Measurements from ENCODE around the gene NAPB.

NAPB gene

GRCh38 chr20:23404196-23404595, 17.1 kb downstream of the NAPB start:
- no peak for DNase-seq (ENCODE audit: low spot score)

DNA sequence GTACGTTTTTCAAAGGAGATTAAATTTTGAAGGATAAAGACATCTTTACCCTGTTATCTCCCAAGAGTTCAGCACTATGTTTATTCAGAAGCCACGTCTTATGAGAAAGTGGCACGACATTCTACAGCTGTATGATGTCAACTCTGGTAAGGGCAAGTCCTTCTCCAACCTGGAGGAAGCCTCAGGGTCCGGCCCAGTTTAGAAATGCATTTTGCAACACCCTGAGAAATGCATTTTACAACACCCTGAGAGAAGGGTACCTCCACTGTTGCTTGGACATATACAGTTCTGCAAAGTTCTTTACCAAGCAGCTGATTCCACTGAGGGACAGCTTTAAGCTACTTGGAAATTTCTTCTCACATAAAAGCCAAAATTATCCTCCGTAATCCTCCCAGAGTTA, 17.5 kb downstream of the NAPB start:
- no peak for DNase-seq (ENCODE audit: low spot score)

GRCh38 chr20:23401051-23401450, 20.2 kb downstream of the NAPB start:
- no peak for DNase-seq (ENCODE audit: low spot score)

DNA sequence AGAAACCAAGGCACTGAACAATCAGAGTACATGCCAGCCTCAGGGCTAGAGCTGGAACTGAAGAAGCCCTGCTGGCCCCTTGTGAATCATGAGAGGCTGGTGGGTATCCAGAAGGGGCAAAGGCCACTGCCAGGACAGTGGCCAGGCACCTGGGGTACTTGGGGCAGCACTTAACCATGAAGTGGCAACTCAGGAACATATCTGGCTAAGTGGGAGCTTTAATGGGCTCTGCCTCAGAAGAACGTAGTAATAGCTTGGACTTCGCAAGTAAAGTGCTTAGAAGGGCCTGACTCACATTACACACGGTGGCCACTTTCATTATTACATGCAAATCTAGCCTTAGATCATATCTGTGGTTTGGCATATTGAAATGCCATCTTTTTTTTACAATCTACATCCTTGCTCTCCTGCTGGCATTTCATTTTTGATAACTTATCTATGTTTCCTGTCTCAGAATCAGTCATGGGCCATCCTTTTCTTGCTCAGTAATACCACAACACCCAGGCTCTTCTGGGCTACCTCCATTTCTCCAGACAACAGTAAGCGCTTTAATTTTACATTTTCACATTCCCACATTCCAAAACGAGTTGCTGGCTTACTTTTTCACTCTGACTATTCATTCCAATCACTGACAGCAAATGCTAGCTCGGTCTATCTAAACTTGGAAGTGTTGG, 21.6 kb downstream of the NAPB start:
- no peak for DNase-seq (ENCODE audit: low spot score)

- DNase-seq (ENCODE audit: low spot score) = no peak
These were observed 23.3 kb downstream of the NAPB start for GRCh38 chr20:23397961-23398360.

GRCh38 chr20:23396950-23397627, 24.2 kb downstream of the NAPB start:
- DNase-seq (ENCODE audit: low spot score) = no peak

DNA sequence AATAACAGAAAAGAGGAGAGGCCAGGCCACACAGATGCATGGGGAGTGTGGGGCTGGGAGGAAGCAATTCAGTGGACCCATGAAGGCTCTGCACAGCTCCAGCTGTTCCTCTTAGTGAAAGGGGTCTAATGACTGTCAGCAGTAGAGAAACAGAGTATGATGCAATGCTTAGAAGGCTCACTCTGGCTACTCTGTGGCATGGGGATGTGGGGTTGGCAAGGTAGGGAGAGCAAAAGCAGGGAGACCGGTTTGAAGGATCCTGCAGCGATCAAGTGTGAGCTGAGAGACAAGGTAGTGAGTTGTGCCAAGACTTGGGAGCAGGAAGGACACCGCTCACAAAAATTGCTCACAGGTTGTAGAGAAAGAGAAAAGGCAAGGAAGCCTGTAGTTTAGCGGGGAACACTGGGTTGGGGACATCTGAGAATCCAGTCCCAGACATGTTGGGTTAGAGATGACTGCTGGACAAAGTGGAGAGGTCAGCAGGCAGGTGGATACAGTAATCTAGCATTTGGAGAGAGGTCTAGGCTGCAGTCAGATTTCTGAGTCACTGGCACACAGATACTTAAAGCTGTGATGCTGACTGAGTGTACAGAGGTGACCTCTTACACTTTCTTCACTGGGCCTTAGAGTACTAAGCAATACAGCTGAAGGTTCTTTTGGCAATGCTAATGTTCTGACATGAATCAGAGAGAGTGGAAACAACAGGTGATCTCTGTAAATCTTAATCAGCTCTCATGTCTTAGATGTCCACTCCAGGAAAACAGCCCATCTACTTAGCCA, 27.1 kb downstream of the NAPB start:
- DNase-seq (ENCODE audit: low spot score) = no peak

- no peak for DNase-seq (ENCODE audit: low spot score)
These were observed 29.5 kb downstream of the NAPB start for GRCh38 chr20:23391707-23392310.

DNA sequence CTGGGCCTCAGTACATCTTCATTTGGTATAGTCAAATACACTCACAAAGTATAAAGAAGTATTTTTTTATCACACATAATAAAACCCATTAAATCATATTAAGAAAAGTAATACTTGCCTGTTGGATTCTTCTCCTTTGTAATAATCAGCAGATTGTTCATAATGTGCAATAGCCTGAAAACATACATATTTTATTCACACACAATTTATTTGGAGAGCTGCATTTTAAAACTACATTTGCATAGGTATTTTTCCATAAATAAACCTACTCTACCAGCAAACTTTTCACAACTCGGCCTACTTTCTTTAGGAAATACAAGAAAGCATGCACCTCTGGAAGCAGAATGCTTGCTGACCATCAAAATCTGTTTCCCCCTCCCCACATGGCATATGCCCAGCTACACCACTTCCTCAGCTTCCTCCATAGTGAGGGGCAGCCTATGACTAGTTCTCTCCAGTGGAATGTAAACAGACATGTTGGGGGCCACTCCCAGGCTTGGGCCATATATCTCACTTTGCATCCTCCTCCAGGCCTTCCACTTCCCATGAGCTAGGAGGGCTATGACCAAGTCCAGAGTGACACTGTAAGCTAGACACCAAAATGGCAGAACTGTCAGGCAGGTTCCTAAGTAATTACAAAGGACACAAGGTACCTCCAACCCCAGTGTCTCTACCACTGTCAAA, 31.1 kb downstream of the NAPB start:
- no peak for DNase-seq (ENCODE audit: low spot score)

- DNase-seq (ENCODE audit: low spot score) = no peak
These were observed 34.2 kb downstream of the NAPB start for GRCh38 chr20:23387118-23387443.

GRCh38 chr20:23386304-23387117, 34.8 kb downstream of the NAPB start:
- DNase-seq (ENCODE audit: low spot score) = no peak

GRCh38 chr20:23381876-23382275, 39.4 kb downstream of the NAPB start:
- DNase-seq (ENCODE audit: low spot score) = no peak

DNA sequence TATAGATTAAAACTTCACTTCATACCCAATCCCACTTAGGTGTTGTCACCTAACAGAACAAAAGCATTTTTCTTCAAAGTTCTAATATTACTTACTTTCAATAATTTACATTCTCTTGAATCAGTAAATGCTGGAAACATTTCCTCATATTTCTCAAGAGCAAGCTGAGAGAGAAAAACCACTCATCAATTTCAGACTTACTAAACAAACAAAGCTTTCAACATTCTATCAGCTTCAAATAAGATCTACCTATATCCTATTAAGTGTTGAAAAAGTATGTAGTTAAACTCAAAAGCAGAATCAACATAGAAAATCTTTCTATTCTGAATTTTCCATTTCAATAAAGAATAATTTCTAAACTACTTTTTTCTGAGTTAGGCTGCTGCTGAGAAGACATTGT, 41.5 kb downstream of the NAPB start:
- no peak for DNase-seq (ENCODE audit: low spot score)

- DNase-seq (ENCODE audit: low spot score) = no peak
These were observed 45.5 kb downstream of the NAPB start for GRCh38 chr20:23375827-23376226.

- DNase-seq (ENCODE audit: low spot score) = no peak
These were observed 46.8 kb downstream of the NAPB start for GRCh38 chr20:23374441-23374840.

DNA sequence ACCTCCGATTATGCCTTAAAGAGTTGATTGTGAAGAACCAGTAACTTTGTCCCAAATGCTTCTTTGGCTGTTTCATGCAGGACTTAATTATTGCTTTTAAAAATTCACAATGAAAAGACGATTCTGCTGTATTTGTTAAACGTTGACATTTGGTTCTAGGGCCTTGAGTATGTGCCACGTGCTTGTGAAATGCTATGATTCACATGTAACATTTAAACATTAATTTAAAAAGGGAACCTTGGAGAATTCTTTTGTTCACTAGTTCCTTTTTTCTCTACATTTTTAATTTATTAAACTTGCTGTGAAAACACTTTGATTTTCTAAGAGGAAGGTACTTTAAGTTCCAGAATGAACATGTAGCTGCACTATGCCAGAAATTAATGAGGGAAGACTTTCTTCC, 49.8 kb downstream of the NAPB start:
- no peak for DNase-seq (ENCODE audit: low spot score)

DNA sequence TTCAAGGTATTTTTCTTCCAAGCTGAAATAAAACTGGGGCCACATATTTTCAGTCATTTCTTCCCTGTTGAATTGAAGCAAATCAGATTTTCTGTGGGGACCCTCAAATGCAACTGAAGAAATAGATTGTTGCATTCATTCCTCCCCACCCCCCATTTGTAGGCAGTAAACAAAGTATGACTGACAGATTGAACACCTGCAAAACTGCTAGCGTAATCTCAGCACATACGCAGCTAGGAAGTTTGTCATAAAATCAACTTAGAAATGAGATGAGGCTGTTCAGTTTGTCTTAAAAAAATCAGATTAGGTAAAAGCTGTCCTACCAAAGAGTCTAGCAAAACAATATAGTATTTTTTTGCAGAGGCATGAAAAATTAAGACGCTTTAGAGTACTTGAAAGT, 50.4 kb downstream of the NAPB start:
- DNase-seq (ENCODE audit: low spot score) = no peak

- no peak for DNase-seq (ENCODE audit: low spot score)
These were observed 51.0 kb downstream of the NAPB start for GRCh38 chr20:23370274-23370673.

DNA sequence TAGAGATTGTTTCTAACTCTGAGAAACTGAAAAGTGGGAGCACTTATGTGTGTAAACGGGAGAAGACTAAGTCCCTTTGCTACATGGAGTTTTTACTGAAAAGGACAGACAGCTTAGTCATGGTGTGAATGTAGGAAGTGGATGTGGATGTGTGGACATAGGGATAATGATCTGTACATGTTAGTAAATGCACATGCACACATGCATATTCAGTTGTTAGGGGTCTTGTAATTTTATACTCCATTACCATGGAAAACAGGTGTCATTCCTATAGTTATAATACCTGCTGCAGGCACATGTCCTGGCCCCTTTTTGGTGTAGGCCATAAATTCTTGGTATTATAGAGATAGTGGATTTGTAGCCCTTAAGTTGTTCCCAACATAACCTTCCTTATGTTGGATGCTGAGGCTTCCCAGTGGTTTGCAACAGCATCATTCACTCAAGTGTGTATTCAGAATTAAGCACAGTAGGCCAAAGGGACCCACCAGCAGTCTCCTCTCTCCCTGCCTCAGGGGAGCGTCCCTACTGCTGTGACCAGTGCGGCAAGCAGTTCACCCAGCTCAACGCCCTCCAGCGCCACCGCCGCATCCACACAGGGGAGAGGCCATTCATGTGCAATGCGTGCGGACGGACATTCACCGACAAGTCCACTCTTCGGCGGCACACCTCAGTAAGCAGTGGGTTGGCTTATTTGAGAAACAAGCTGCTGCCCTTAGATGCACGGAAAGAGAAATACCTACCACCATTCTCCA, 52.0 kb downstream of the NAPB start:
- no peak for DNase-seq (ENCODE audit: low spot score)

DNA sequence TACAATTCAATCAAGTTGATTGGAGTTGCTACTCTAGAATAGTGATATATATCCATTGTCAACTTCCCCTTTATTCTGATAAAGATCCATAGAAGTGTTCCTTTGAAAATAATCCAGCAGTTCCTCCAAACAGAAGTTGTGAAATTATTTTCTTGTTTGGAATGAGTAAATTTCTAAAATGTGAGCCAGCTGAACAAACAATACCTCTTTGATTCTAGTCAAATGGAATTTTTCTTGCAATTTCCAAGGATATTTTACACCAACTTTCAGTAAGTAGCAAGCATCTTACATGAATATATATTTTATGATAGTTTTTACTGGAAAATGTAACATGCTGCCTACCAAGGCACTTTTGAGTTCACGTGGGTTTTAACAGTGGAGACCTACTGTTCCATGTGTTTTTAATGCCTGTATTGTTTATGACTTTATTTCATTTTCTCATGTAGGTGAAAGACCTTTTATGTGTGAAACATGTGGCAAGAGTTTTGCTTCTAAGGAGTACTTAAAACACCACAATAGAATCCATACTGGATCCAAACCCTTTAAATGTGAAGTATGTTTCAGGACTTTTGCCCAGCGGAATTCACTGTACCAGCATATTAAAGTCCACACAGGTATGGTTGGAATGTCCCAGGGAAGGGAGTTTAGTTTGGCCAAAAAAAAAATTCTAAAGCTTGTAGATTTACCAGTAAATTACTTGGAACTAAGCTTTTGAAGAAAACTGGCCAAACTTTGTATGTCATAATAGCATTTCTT, 52.8 kb downstream of the NAPB start:
- no peak for DNase-seq (ENCODE audit: low spot score)

All from hematopoietic multipotent progenitor cell treated with erythropoietin and hydrocortisone succinate and interleukin-3 and kit ligand, for 17 days (in vitro differentiated cells).